Right lobe of liver (tissue), 6 donors: ENCODE measurements around the gene ELMOD1. TPM values are rescaled to one million over a fixed set of nuclear protein-coding genes. Genes with fewer than 3 reads are reported as not detected.

ENCODE experiments used
- ATAC-seq, 4 donors: fragments of 200-7000 bp; cut with Tn5 transposase; one replicate each; pipeline ENCODE4 v1.9.1; 2020; ENCODE audit warnings: mild to moderate bottlenecking in 4 of 4, moderate library complexity in 4 of 4
- DNase-seq, 3 donors: peaks; one replicate each; pipeline ENCODE4 v3.0.0-alpha.2; 2020
- H3K27ac ChIP-seq, 3 donors: fragments of 200-600 bp; one replicate each; pipeline ENCODE4 v1.8.0; 2022
- H3K27me3 ChIP-seq, 2 donors: fragments of 200-600 bp; one replicate each; pipeline ENCODE4 v1.8.0; 2022
- H3K36me3 ChIP-seq, 4 donors: fragments of 200-600 bp; sonication (generic) in 1 of 4; one replicate each; pipeline versions ENCODE4 v1.5.1 to v1.8.0; 2017 to 2022; ENCODE audit warnings: control low read depth in 1 of 4
- H3K4me1 ChIP-seq, 4 donors: fragments of 200-600 bp; sonication (generic) in 1 of 4; one replicate each; pipeline versions ENCODE4 v1.5.1 to v1.8.0; 2017 to 2022; ENCODE audit warnings: control low read depth in 1 of 4
- H3K4me3 ChIP-seq, 3 donors: fragments of 200-600 bp; one replicate each; pipeline ENCODE4 v1.8.0; 2022
- H3K9me3 ChIP-seq, 4 donors: fragments of 200-600 bp; sonication (generic) in 1 of 4; one replicate each; pipeline versions ENCODE4 v1.5.1 to v1.8.0; 2017 to 2022; ENCODE audit warnings: control low read depth in 1 of 4
- POLR2A ChIP-seq: fragments of 450-650 bp; IDR thresholded peaks from one replicate; pipeline ENCODE4 v1.6.1; 2017; ENCODE audit warnings: antibody characterized with exemption, mild to moderate bottlenecking
- WGBS: methylation state at CpG from one replicate; pipeline ENCODE4 v1.1.6; 2018; ENCODE audit warnings: low coverage, low lambda C conversion rate; ENCODE audit not compliant: insufficient coverage; ENCODE audit errors: missing lambda C conversion rate; 5-methylcytosine and 5-hydroxymethylcytosine counted together
- intact Hi-C, 2 donors: fragments of 100-400 bp; cut with DNase I; formaldehyde crosslinking; loops; one replicate each; pipeline versions ENCODE4 v1.11.2 to v1.14.1; 2022
- total RNA-seq, 6 experiments: library from RNA; depleted of rRNA in 2 of 6; stranded (reverse); fragments of >200 nt in 2 of 6; fragmentation: NEBNext Ultra II Directional in 3 of 6; extraction: Animal tissue kit (Norgen Biotek cat#: 25700) in 3 of 6; gene quantifications; one replicate each; pipeline versions ENCODE4 v1.1.0 to v1.2.4, GENCODE V29; 2016 to 2023
- TF ChIP-seq, protein P1 (sequence below), 4 donors: fragments of 200-600 bp in 3 of 4; fragments of 450-650 bp in 1 of 4; IDR thresholded peaks; one replicate each; pipeline versions ENCODE4 v1.5.1 to v1.8.0; 2016 to 2022; ENCODE audit warnings: antibody characterized with exemption in 4 of 4, mild to moderate bottlenecking in 2 of 4
- donor health status: DM: no; HTN: yes; CAD: no.
- donor health status: DM: no; HTN: no; CAD: no.
- donor health status: DM: no; HTN: no; CAD: no.
- donor health status: DM: no; HTN: yes; CAD: no.
- donor health status: DM: no; HTN: yes; CAD: no.

The ELMOD1 gene
- total RNA-seq, 6 experiments from 2014 or later, result 0.25 to 1.7 (median 0.42) TPM; not detected in 1

DNA sequence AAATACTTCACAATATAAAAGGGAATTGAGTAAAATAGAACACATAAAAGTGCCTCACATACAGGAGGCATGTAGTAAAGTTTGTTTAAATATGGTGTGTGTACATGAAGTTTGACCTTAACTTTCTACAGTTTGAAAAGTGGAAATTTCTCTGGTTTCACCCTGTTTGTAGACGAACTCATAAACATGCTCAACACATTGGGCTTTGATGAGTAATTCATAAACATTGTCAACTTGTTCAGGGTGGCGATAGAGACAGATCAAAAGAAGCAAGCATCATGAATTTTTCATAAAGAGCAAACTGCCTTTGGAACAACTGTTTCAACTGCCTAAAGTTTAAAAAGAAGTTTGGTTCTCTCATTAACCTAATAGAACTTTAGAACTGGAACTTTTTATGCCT is 111.8 kb downstream of the ELMOD1 start:
- WGBS, result 38% methylated on average over 2 of the region's 2 CpGs
- intact Hi-C loops, result no loop called here
- no peak overlapping the region for H3K27ac ChIP-seq
- no peak overlapping the region for H3K4me3 ChIP-seq
- TF ChIP-seq, protein P1, sequence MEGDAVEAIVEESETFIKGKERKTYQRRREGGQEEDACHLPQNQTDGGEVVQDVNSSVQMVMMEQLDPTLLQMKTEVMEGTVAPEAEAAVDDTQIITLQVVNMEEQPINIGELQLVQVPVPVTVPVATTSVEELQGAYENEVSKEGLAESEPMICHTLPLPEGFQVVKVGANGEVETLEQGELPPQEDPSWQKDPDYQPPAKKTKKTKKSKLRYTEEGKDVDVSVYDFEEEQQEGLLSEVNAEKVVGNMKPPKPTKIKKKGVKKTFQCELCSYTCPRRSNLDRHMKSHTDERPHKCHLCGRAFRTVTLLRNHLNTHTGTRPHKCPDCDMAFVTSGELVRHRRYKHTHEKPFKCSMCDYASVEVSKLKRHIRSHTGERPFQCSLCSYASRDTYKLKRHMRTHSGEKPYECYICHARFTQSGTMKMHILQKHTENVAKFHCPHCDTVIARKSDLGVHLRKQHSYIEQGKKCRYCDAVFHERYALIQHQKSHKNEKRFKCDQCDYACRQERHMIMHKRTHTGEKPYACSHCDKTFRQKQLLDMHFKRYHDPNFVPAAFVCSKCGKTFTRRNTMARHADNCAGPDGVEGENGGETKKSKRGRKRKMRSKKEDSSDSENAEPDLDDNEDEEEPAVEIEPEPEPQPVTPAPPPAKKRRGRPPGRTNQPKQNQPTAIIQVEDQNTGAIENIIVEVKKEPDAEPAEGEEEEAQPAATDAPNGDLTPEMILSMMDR (IDR thresholded peaks at IDR 0.05), result no peak
- no peak for TF ChIP-seq POLR2A
- H3K4me1 ChIP-seq, result no peaks in the 10 kb centered on the region
- DNase-seq, result no peak
- no peaks in the 10 kb centered on the region for H3K36me3 ChIP-seq
- no peaks in the 10 kb centered on the region for H3K9me3 ChIP-seq
- no peak for ATAC-seq
- no peaks in the 10 kb centered on the region for H3K27me3 ChIP-seq

DNA sequence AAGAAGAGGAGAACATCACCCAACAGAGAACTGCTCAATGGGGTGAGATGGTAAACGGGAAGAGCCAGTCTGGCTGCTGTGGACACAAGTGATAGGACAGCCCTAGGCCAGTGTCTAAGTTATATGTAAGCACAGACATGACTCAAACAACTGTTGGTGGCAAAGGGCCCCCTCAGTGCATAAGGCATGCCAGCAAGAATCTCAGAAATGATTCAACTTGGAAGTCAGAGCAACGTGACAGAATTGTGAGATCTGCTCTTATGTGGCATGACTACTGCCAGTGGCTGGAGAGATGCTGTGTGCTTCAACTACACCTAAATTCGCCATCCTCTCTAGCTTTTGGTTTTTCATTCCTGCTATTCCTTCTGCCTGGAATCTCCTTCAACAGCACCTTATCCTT is 113.5 kb downstream of the ELMOD1 start:
- Histone ChIP-seq H3K9me3 (no peaks in the 10 kb centered on the region), H3K4me3 (no peak overlapping the region), H3K4me1 (no peaks in the 10 kb centered on the region), H3K27me3 (no peaks in the 10 kb centered on the region), H3K27ac (no peak overlapping the region), H3K36me3 (no peaks in the 10 kb centered on the region)
- TF ChIP-seq, protein P1 (IDR thresholded peaks at IDR 0.05), result no peak
- no peak for TF ChIP-seq POLR2A
- ATAC-seq (no peak), DNase-seq (no peak)
- 75% methylated on average over 2 of the region's 3 CpGs for WGBS
- intact Hi-C loops, result no loop called here

DNA sequence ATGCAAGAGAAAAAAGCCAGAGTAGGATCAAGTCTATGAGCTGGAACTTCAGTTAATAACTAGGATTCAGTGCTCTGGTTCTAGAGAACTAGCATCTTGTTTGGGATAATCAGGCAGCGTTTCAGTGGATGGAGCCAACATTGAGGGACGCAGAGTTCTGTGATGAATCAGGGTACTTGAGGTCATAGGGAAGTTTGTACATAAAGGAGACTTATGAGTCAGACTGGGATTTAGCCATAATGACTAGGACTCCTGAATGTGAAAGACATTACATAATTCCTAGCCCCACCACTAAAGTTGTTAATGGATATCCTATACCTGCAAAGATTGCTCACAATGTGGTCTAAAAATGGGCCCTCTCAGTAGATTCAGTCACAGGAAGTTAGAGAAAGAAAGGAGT is 114.1 kb downstream of the ELMOD1 start:
- 73% methylated on average over 2 of the region's 2 CpGs for WGBS
- TF ChIP-seq POLR2A, result no peak
- TF ChIP-seq, protein P1 (IDR thresholded peaks at IDR 0.05), result no peak
- Histone ChIP-seq H3K27me3 (no peaks in the 10 kb centered on the region), H3K9me3 (no peaks in the 10 kb centered on the region), H3K36me3 (no peaks in the 10 kb centered on the region), H3K4me1 (no peaks in the 10 kb centered on the region), H3K27ac (no peak overlapping the region), H3K4me3 (no peak overlapping the region)
- no peak for DNase-seq
- intact Hi-C loops, result no loop called here
- no peak for ATAC-seq

DNA sequence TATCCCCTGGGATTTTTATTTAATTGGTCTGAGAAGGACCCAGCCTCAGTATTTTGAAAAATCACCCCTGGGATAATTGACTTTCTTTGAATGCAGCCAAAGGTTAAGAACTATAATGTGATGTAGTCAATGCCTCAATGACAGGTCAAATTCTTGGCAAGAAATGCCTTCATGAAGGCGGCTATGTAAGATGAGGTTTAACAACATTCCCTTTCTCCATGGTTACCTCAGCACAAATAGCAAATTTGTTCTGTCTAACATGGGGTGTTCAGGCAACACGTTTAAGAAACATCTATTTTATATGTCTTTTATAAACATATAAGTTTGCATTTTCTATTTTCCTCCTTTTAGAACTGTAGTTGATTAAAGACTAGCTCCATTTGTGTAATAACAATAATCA is 115.6 kb downstream of the ELMOD1 start:
- 29% methylated on average over 2 of the region's 2 CpGs for WGBS
- Histone ChIP-seq H3K9me3 (no peaks in the 10 kb centered on the region), H3K27me3 (no peaks in the 10 kb centered on the region), H3K4me1 (no peaks in the 10 kb centered on the region), H3K4me3 (no peak overlapping the region), H3K27ac (no peak overlapping the region), H3K36me3 (no peaks in the 10 kb centered on the region)
- intact Hi-C loops, result no loop called here
- no peak for TF ChIP-seq POLR2A
- TF ChIP-seq, protein P1 (IDR thresholded peaks at IDR 0.05), result no peak
- no peak for ATAC-seq
- DNase-seq, result no peak

DNA sequence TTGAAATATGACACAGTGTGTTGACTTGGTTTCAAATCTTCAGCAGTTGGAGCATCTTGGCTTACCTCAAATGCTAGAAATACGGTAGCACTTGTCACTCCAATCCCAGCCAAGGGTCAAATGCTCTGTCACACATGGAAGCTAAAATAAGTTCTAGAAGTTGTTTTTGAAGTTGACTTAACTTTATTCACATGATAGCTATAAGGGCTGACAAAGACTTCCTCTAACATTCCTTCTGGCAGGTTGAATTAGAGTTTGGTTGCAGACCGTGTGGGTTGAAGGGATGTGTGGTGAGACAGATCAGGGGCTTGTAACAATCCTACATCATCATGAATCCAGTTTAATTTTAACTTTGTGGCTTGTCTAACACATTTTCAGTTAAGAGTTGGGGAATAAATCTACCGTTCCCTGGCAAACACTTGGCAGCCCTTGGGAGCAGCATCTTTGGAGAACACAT is 116.3 kb downstream of the ELMOD1 start:
- Histone ChIP-seq H3K27me3 (no peaks in the 10 kb centered on the region), H3K27ac (no peak overlapping the region), H3K36me3 (no peaks in the 10 kb centered on the region), H3K4me3 (no peak overlapping the region), H3K9me3 (no peaks in the 10 kb centered on the region), H3K4me1 (no peaks in the 10 kb centered on the region)
- ATAC-seq (no peak), DNase-seq (no peak)
- 70% methylated on average over 3 of the region's 3 CpGs for WGBS
- intact Hi-C loops, result no loop called here
- no peak for TF ChIP-seq POLR2A
- TF ChIP-seq, protein P1 (IDR thresholded peaks at IDR 0.05), result no peak
